ENCODE measurements around the gene PLEKHH2. TPM values are rescaled to one million over a fixed set of nuclear protein-coding genes. Genes with fewer than 3 reads are reported as not detected.

The PLEKHH2 gene
- total and polyA plus RNA-seq, 2 experiments from 2014 or later = 3.3 to 5.1 TPM

- H3K4me2 ChIP-seq = no peak overlapping the region
- H3K27ac ChIP-seq = no peak overlapping the region
- no peaks in the 10 kb centered on the region for H3K9me2 ChIP-seq (replicated peaks; ENCODE audit: insufficient read depth)
- no peak for DNase-seq (ENCODE audit: low spot score)
- no peaks in the 10 kb centered on the region for H4K20me1 ChIP-seq (ENCODE audit: insufficient read depth, poor library complexity, severe bottlenecking)
- no peak overlapping the region for H3K4me3 ChIP-seq
- no peaks in the 10 kb centered on the region for H3K36me3 ChIP-seq (replicated peaks; ENCODE audit: insufficient read depth, low read depth)
- H3K27me3 ChIP-seq = no peaks in the 10 kb centered on the region
- no peaks in the 10 kb centered on the region for H3K79me2 ChIP-seq
- 95% methylated on average over 1 of the region's 1 CpG for WGBS (ENCODE audit: low lambda C conversion rate, missing lambda C conversion rate)
- H2AFZ ChIP-seq = no peak overlapping the region
- no peaks in the 10 kb centered on the region for H3K9me3 ChIP-seq (ENCODE audit: low read depth)
- TF ChIP-seq EZH2 (IDR thresholded peaks at IDR 0.05; ENCODE audit: borderline replicate concordance) (no peak), CTCF (IDR thresholded peaks at IDR 0.05; ENCODE audit: poor library complexity) (no peak), EZH2phosphoT487 (IDR thresholded peaks at IDR 0.05; ENCODE audit: low read depth, severe bottlenecking, unreplicated experiment) (no peak)
- H3K4me1 ChIP-seq (ENCODE audit: insufficient read depth) = no peaks in the 10 kb centered on the region
Observed at GRCh38 chr2:43643680-43644079, 6.6 kb downstream of the PLEKHH2 start.

GRCh38 chr2:43648994-43649701, 12.1 kb downstream of the PLEKHH2 start:
- Histone ChIP-seq H3K4me1 (ENCODE audit: insufficient read depth) (no peaks in the 10 kb centered on the region), H3K4me2 (no peak overlapping the region), H2AFZ (no peak overlapping the region), H3K27ac (peak overlapping the region; percentile 32), H3K4me3 (no peak overlapping the region), H3K36me3 (replicated peaks; ENCODE audit: insufficient read depth, low read depth) (no peaks in the 10 kb centered on the region), H3K27me3 (no peaks in the 10 kb centered on the region), H4K20me1 (ENCODE audit: insufficient read depth, poor library complexity, severe bottlenecking) (no peaks in the 10 kb centered on the region), H3K79me2 (no peaks in the 10 kb centered on the region), H3K9me2 (replicated peaks; ENCODE audit: insufficient read depth) (no peaks in the 10 kb centered on the region), H3K9me3 (ENCODE audit: low read depth) (no peaks in the 10 kb centered on the region)
- TF ChIP-seq CTCF (IDR thresholded peaks at IDR 0.05; ENCODE audit: poor library complexity) (no peak), EZH2 (IDR thresholded peaks at IDR 0.05; ENCODE audit: borderline replicate concordance) (no peak), EZH2phosphoT487 (IDR thresholded peaks at IDR 0.05; ENCODE audit: low read depth, severe bottlenecking, unreplicated experiment) (no peak)
- DNase-seq (ENCODE audit: low spot score) = no peak
- 91% methylated on average over 3 of the region's 3 CpGs for WGBS (ENCODE audit: low lambda C conversion rate, missing lambda C conversion rate)

GRCh38 chr2:43653506-43653905, 16.4 kb downstream of the PLEKHH2 start:
- no peak overlapping the region for H3K4me3 ChIP-seq
- TF ChIP-seq CTCF (IDR thresholded peaks at IDR 0.05; ENCODE audit: poor library complexity) = no peak
- TF ChIP-seq EZH2 (IDR thresholded peaks at IDR 0.05; ENCODE audit: borderline replicate concordance) = no peak
- TF ChIP-seq EZH2phosphoT487 (IDR thresholded peaks at IDR 0.05; ENCODE audit: low read depth, severe bottlenecking, unreplicated experiment) = no peak
- H3K27ac ChIP-seq = no peak overlapping the region
- H3K27me3 ChIP-seq = no peaks in the 10 kb centered on the region
- DNase-seq (ENCODE audit: low spot score) = no peak
- H3K4me1 ChIP-seq (ENCODE audit: insufficient read depth) = no peaks in the 10 kb centered on the region
- H3K36me3 ChIP-seq (replicated peaks; ENCODE audit: insufficient read depth, low read depth) = no peaks in the 10 kb centered on the region
- H3K4me2 ChIP-seq = no peak overlapping the region
- H4K20me1 ChIP-seq (ENCODE audit: insufficient read depth, poor library complexity, severe bottlenecking) = no peaks in the 10 kb centered on the region
- H3K79me2 ChIP-seq = no peaks in the 10 kb centered on the region
- H2AFZ ChIP-seq = no peak overlapping the region
- WGBS (ENCODE audit: low lambda C conversion rate, missing lambda C conversion rate) = 93% methylated on average over 2 of the region's 2 CpGs
- no peaks in the 10 kb centered on the region for H3K9me2 ChIP-seq (replicated peaks; ENCODE audit: insufficient read depth)
- no peaks in the 10 kb centered on the region for H3K9me3 ChIP-seq (ENCODE audit: low read depth)

Measured in hepatocyte (in vitro differentiated cells).